22Rv1 (cell line): ENCODE data around the gene GALM.
"Not testable (repeated sequence)": the region's sequence is repeated elsewhere in the genome, so short reads cannot be mapped to it uniquely, and the experiment has no call there.

Source experiments
- H3K27ac ChIP-seq: fragments of 450-650 bp; 2 replicates; pipeline ENCODE4 v1.5.1; 2017
- CTCF ChIP-seq: fragments of 450-650 bp; IDR thresholded peaks from 2 replicates; pipeline ENCODE4 v1.5.1; 2017; ENCODE audit warnings: mild to moderate bottlenecking
- ZFX ChIP-seq: fragments of 450-650 bp; IDR thresholded peaks from 2 replicates; pipeline ENCODE4 v1.6.1; 2017; ENCODE audit warnings: antibody characterized with exemption, borderline replicate concordance

Gene GALM

GRCh38 chr2:38735999-38736320, 70.0 kb downstream of the GALM start:
- TF ChIP-seq CTCF, result no peak
- no peak for TF ChIP-seq ZFX
- H3K27ac ChIP-seq, result no peak overlapping the region

DNA sequence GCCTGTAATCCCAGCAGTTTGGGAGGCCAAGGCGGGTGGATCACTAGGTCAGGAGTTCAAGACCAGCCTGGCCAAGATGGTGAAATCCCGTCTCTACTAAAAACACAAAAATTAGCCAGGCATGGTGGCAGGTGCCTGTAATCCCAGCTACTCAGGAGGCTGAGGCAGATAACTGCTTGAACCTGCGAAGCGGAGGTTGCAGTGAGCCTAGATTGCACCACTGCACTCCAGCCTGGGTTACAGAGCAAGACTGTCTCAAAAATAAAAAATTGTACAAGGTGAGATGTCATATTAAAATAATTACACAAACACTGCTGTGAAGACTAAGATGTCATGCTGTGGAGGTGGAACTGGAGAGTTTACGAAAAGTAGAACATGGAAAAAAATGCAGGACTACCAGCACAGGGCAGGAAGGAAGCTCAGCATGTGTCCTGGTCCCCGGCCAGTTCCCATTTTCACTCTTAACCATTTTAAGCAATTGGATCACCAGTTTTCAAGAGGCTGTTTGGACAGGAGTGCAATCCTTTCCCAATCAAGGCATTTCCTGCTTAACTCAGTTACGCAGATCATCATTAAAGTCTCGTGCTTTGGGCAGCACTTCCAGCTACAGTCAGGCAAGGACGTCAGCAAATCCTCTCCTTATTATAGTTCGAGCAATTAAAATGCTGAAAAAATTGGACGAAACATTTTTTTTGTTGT, 71.2 kb downstream of the GALM start:
- H3K27ac ChIP-seq, result not testable (repeated sequence)

DNA sequence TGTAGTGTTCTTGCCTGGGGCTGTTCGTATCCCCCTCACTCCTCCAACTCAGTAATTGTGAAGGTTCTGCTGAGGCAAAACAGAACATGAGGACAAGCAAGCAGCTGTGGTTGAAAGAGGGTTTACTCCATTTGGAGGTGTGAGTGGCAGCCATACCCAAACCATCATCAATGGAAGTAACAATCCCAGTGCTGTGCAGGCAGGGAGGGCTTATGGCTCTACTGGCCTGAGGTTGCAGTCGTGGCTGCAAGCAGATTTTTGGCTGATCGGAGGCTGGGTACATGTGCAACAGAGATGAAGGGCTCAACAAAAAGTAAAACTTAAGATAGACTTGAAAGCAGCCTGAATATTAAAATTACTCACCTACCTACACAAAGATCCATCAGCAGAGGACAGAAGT, 72.0 kb downstream of the GALM start:
- no peak overlapping the region for H3K27ac ChIP-seq
- TF ChIP-seq ZFX (no peak), CTCF (no peak)

DNA sequence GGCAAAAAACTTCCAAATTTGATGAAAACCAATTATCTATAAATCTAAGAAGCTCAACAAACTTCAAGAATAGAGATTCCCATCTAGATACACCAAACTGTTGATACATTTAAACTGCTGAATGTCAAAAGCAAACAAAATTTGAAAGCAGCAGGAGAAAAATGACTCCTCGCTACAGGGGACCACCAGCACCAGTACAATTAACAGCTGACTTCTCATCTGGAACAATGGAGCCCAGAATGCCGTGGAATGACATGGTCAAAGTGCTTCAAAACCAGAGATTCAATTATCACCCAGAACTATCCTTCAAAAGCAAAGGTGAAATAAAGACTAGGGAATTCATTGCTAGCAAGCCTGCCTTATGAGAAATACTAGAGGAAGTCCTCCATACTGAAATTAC, 73.6 kb downstream of the GALM start:
- no peak overlapping the region for H3K27ac ChIP-seq
- TF ChIP-seq CTCF, result no peak
- TF ChIP-seq ZFX, result no peak

DNA sequence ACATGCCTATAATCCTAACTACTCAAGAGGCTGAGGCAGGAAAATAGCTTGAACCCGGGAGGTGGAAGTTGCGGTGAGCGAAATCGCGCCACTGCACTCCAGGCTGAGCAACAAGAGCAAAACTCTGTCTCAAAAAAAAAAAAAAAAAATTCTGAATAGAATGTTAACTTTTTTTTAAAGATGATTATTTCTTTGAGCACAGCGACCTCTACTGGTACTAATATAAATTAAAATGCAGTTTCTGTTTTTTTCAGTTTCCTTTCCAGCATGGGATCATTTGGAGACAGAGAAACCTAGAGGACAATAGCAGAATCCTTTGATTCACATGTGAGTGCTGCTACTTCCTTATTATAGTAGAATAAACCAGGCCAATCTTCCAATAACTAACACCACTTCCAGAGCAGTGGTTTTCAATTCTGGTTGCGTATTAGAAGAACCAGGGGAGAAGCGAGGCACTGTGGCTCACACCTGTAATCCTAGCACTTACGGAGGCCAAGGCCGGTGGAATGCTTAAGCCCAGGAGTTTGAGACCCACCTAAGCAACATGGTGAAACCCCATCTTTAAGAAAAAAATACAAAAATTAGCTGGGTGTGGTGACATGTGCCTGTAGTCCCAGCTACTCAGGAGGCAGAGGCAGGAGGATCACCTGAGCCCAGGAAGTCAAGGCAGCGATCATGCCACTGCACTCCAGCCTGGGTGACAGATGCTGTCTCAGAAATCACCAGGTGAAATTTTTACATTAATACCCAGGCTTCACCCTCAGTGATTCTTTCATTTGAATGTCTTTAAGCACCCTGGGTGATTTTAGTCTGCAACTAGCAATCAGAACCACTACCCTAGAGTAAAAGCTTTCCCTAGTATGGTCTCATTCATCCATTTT, 75.2 kb downstream of the GALM start:
- H3K27ac ChIP-seq, result peak overlapping the region; percentile 17
- TF ChIP-seq ZFX (no peak), CTCF (peak; percentile 87)

GRCh38 chr2:38742797-38743559, 77.1 kb downstream of the GALM start:
- no peak for TF ChIP-seq ZFX
- TF ChIP-seq CTCF, result no peak

DNA sequence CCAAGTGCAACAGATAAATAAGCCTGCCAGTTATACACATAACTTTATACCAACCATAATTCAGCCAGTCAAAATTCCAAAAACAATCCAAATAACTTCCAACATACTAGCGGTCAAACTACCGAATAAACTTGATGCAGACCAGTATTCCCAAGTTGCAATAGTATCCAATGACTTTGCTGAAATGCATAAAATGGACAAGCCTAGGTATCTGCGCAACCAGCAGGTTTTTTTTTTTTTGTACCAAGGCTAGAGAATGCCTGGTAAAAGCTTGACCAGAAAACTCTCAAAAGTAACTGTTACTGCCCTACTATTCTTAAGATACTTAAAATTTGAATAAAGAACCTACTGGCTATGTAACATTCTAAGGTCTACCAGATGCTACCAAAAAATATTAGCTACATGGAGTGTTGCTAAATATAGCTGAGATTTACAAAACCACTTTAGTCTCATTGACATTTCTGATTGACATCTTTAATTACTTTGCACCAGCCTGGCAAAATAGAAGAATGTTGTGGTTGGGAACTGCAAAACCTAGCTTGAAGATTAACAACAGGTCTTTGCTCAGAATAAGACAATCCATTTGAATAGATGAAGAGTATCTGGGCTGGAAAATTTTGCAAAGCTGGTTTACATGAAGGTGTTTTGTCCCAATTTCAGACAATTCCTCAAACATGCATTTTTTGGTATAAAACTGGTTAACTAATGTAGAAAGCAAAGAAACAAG, 77.9 kb downstream of the GALM start:
- H3K27ac ChIP-seq, result peak overlapping the region; percentile 17; the same call in 1 of the 2 replicates
- no peak for TF ChIP-seq CTCF
- no peak for TF ChIP-seq ZFX

More at GRCh38 chr2:38742797-38743559, 77.1 kb downstream of the GALM start:
- peak overlapping the region; percentile 17; the same call in 1 of the 2 replicates for H3K27ac ChIP-seq
